Kidney capillary endothelial cell (primary cell): ENCODE measurements around the gene SOS1.
"Not testable (repeated sequence)": the region's sequence is repeated elsewhere in the genome, so short reads cannot be mapped to it uniquely, and the experiment has no call there.

Experiments
- DNase-seq: peaks from one replicate; pipeline ENCODE4 v3.0.0-alpha.2; 2018; ENCODE audit warnings: low spot score

The SOS1 gene

DNA sequence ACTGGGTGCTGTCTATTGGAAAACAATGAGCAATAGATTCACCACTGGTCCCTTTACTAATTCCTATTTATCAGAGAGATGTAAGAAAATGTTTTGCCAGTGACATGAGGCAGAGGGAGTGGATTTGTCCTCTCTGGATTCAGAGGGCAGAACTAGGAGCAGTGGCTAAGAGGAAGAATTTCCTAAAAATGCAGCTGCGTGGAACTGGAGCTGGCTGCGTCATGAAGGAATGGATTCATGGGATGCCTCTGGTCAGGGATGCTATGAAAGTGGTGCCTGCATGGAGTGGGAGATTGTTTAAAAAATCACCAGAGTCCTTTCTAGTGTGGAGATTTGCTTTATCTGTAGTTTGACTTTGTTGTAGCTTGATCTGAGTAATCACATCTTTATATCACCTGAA, 152.8 kb downstream of the SOS1 start:
- no peak for DNase-seq

GRCh38 chr2:38966678-38967077, 154.2 kb downstream of the SOS1 start:
- DNase-seq: no peak

GRCh38 chr2:38966006-38966405, 154.8 kb downstream of the SOS1 start:
- DNase-seq: no peak

DNA sequence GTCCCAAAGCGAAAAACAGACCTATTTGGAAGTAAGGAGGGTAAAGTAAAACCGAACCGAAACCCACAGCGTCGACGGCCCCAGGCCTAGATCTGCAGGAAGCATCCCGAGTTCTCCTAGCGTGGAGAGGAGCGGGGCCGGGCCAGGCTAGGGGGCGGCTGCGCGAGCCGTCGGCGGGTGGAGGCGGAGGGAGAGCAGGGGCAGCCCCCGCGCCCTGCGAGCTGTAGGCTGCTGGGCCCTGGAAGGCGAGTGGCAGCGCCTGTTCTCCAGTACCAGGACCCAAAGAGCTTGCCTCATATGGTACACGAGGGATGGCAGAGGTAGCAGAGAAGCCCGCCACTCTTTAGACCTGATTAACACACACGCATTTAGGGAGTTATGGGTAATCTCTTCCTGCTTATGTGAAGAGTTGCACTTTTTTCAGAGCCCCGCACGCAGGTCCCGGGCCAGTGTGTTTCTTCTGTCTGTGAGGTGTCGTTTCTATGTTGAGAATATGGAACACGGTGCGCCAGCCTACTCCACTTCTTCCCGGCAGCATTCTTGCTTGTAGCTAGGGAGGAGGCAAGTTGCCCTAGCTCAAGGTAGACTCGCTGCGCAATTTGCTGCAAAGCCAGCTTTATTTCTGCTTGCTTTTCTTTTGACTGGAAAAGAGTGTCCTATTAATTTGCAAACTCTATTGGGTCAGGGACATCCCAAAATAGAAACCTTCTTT, 160.1 kb downstream of the SOS1 start:
- DNase-seq: no peak

DNA sequence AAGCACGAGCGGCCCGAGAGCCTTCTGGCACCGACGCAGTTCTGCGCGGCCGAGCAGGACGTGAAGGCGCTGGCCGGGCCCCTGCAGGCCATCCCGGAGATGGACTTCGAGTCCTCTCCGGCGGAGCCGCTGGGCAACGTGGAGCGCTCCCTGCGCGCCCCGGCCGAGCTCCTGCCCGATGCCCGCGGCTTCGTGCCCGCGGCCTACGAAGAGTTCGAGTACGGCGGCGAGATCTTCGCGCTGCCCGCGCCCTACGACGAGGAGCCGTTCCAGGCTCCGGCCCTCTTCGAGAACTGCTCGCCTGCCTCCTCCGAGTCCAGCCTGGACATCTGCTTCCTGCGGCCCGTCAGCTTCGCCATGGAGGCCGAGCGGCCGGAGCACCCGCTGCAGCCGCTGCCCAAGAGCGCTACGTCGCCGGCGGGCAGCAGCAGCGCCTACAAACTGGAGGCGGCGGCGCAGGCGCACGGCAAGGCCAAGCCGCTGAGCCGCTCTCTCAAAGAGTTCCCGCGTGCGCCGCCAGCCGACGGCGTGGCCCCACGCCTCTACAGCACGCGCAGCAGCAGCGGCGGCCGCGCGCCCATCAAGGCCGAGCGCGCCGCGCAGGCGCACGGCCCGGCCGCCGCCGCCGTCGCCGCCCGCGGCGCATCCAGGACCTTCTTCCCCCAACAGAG, 160.8 kb downstream of the SOS1 start:
- peak; percentile 78 for DNase-seq

- DNase-seq: no peak
These were observed 161.4 kb downstream of the SOS1 start for GRCh38 chr2:38959466-38959865.

GRCh38 chr2:38957972-38958371, 162.9 kb downstream of the SOS1 start:
- DNase-seq: no peak

DNA sequence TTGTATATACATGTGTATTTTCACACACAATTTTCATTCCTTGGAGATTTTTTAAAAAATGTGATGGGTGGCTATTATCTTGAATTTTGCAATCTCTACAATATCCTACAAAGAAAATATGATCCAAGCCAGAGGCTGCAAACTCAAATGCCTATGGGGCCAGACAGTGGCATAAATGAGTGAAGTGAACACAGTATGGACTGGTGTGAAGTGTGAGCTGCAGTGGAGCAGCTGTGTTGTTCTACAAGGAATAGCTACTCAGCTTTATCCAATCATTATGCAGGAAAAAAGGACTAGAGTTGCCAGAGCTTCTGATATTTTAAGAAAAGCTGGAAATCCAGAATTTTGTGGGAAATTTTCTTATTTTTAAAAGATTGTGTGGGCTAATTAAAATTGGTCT, 169.1 kb downstream of the SOS1 start:
- no peak for DNase-seq

DNA sequence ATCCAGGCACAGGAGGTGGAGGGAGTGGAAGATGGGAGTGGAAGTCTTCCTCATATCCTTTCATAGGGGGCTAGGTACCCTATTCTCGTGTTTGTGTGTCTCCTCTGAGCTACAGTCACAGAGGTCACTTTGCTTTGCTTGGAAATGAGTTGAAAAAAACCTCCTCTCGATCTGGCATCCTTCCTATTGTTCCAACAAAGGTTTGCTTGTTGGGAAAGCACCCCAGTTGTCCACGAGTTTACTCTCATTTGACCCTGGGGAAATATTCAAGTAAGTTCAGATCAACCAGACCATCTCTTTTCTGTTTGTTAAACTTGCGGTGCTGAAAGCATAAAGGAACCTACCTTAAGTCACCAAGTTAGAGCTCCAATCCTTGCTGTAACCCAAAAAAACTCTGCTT, 171.9 kb downstream of the SOS1 start:
- no peak for DNase-seq

- DNase-seq: no peak
These were observed 172.4 kb downstream of the SOS1 start for GRCh38 chr2:38948387-38948882.

- DNase-seq: peak; percentile 46
These were observed 173.3 kb downstream of the SOS1 start for GRCh38 chr2:38947241-38948239.

GRCh38 chr2:38945911-38946310, 174.9 kb downstream of the SOS1 start:
- no peak for DNase-seq

DNA sequence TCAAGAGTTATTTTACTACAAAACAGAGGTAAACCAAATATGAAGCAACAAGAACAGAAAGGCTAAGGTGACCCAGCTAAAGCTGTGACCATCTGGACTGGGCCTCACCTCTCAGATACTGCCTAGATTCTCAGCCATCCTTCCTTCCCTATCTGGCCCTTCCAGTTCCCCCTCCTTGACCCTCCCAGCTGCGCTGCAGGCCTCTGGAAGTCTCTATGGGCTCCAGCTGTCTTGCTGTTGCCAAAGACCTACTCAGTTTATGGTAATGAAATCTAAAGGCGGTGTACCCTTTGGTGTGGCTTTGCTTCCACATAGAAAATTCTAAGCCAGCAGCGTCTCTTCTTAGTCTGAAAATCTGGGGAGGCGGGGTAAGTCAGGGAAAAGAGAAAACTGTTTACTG, 175.5 kb downstream of the SOS1 start:
- no peak for DNase-seq

GRCh38 chr2:38943784-38944183, 177.1 kb downstream of the SOS1 start:
- no peak for DNase-seq

- DNase-seq: no peak
These were observed 180.1 kb downstream of the SOS1 start for GRCh38 chr2:38940746-38941145.

GRCh38 chr2:38937548-38937947, 183.3 kb downstream of the SOS1 start:
- DNase-seq: no peak

DNA sequence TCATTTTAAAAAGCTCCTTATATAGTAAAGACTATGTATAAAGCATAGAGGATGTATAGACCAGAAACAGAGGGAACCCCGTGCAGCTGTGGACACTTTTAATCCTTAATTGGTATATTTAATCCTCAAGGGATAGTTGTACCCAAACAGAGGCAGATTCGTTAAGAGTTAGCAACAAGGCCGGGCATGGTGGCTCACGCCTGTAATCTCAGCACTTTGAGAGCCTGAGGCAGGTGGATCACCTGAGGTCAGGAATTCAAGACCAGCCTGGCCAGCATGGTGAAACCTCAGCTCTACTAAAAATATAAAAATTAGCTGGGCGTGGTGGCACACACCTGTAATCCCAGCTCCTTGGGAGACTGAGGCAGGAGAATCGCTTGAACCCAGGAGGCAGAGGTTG, 184.3 kb downstream of the SOS1 start:
- DNase-seq: not testable (repeated sequence)

- DNase-seq: no peak
These were observed 185.2 kb downstream of the SOS1 start for GRCh38 chr2:38935568-38936172.

GRCh38 chr2:38934742-38935141, 186.1 kb downstream of the SOS1 start:
- DNase-seq: no peak

DNA sequence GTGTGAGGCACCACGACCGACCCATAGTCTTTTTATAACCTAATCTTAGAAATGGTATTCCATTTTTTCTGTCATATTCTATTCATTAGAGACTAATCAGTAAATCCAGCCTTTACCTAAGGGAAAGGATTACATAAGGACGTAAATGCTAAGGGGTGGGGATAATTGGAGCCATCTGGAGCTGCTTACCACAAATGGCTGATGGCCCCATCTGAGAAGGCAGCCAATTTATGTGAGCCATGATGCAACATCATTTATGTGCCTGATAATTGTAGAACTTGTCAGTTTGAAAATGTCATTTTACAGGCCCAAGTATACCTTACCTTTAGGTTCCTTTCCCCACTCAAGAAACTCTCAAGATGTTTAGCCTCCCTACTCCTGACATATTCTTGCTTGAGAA, 187.2 kb downstream of the SOS1 start:
- DNase-seq: no peak

DNA sequence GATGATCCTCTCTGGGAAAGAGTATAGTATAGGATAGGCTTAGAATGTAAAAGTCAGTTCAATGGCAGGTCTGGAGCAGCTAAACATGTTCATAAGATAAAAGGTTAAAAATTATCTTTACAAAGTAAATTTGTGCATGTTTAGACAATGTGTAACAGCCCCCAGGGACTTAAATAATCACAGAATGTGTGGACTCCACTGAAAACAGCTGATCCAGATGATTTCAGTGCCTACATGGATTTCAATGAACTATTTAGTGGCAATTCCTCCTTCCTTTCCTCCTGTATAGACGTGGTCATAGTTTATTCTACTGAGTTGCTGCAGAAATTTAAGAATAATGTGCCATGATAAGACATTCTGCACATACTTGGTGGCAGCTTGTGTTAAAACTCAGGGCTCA, 188.3 kb downstream of the SOS1 start:
- DNase-seq: no peak
